Osteoblast (primary cell): ENCODE measurements around the gene CATSPERE. TPM values are rescaled to one million over a fixed set of nuclear protein-coding genes. Genes with fewer than 3 reads are reported as not detected.

Experiments
- DNase-seq: peaks from one replicate; pipeline ENCODE4 v3.0.0; 2011; ENCODE audit warnings: low spot score, mixed read lengths; ENCODE audit not compliant: insufficient read length; ENCODE audit errors: missing footprints
- H2AFZ ChIP-seq: 2 replicates; pipeline ENCODE4 v1.6.0; 2011; ENCODE audit warnings: mild to moderate bottlenecking, low read length
- H3K27ac ChIP-seq: 2 replicates; pipeline ENCODE4 v1.5.1; 2011; ENCODE audit warnings: mild to moderate bottlenecking, low read depth, low read length, moderate library complexity
- H3K27me3 ChIP-seq: 2 replicates; pipeline ENCODE4 v1.6.0; 2012; ENCODE audit warnings: mild to moderate bottlenecking, control low read depth, inconsistent platforms, low read length, moderate library complexity; ENCODE audit not compliant: insufficient read depth
- H3K36me3 ChIP-seq: 2 replicates; pipeline ENCODE4 v1.5.1; 2011; ENCODE audit warnings: mild to moderate bottlenecking, low read length, control low read depth, moderate library complexity; ENCODE audit not compliant: insufficient read depth
- H3K4me1 ChIP-seq: 2 replicates; pipeline ENCODE4 v1.5.1; 2011; ENCODE audit warnings: mild to moderate bottlenecking, low read length, control low read depth, moderate library complexity; ENCODE audit not compliant: insufficient read depth
- H3K4me2 ChIP-seq: 2 replicates; pipeline ENCODE4 v1.6.0; 2011; ENCODE audit warnings: mild to moderate bottlenecking, low read length; ENCODE audit not compliant: insufficient read depth
- H3K4me3 ChIP-seq: fragments of 200-600 bp; sonication (generic); 3 replicates; pipeline ENCODE4 v1.5.1; 2012; ENCODE audit warnings: mild to moderate bottlenecking, low read length, inconsistent platforms; ENCODE audit not compliant: insufficient read depth
- H3K79me2 ChIP-seq: 2 replicates; pipeline ENCODE4 v1.6.0; 2012; ENCODE audit warnings: mild to moderate bottlenecking, low read length, control low read depth, inconsistent platforms; ENCODE audit not compliant: insufficient read depth
- H3K9me3 ChIP-seq: 2 replicates; pipeline ENCODE4 v1.5.1; 2011; ENCODE audit warnings: low read depth, low read length, control low read depth
- H4K20me1 ChIP-seq: 2 replicates; pipeline ENCODE4 v1.6.0; 2012; ENCODE audit warnings: mild to moderate bottlenecking, low read length, control low read depth; ENCODE audit not compliant: insufficient read depth
- CTCF ChIP-seq: IDR thresholded peaks from 2 replicates; pipeline ENCODE4 v1.5.1; 2011; ENCODE audit warnings: mild to moderate bottlenecking, low read depth, low read length, moderate library complexity; ENCODE audit errors: extremely low read depth
- total RNA-seq: library from RNA; depleted of rRNA; stranded (reverse); fragments of >200 nt; gene quantifications from 2 replicates; pipeline ENCODE4 v1.2.3, GENCODE V29; 2012

The CATSPERE gene
- total RNA-seq, 1 donor = 1.4 TPM

GRCh38 chr1:244647819-244648218, 186.7 kb downstream of the CATSPERE start:
- Histone ChIP-seq H3K9me3 (no peaks in the 10 kb centered on the region), H3K27ac (no peak overlapping the region), H2AFZ (no peak overlapping the region), H3K36me3 (no peaks in the 10 kb centered on the region), H3K4me1 (no peaks in the 10 kb centered on the region), H3K4me2 (no peak overlapping the region), H3K4me3 (no peak overlapping the region), H3K79me2 (no peaks in the 10 kb centered on the region), H4K20me1 (no peaks in the 10 kb centered on the region), H3K27me3 (no peaks in the 10 kb centered on the region)
- no peak for TF ChIP-seq CTCF
- no peak for DNase-seq

GRCh38 chr1:244651956-244652622, 191.0 kb downstream of the CATSPERE start:
- Histone ChIP-seq H3K79me2 (peaks cover 39% of the 10 kb centered on the region), H3K9me3 (no peaks in the 10 kb centered on the region), H3K36me3 (peaks cover 3% of the 10 kb centered on the region), H3K27ac (peak overlapping the region; percentile 63), H3K4me3 (peak overlapping the region; percentile 90), H2AFZ (peak overlapping the region; percentile 94), H4K20me1 (peaks cover 27% of the 10 kb centered on the region), H3K4me1 (peaks cover 17% of the 10 kb centered on the region), H3K27me3 (no peaks in the 10 kb centered on the region), H3K4me2 (peak overlapping the region; percentile 100)
- TF ChIP-seq CTCF = no peak
- no peak for DNase-seq

- Histone ChIP-seq H3K4me1 (peaks cover 17% of the 10 kb centered on the region), H3K4me2 (peak within 1 kb of the TSS; percentile 100), H3K36me3 (peaks cover 7% of the 10 kb centered on the region), H3K9me3 (no peaks in the 10 kb centered on the region), H4K20me1 (peaks cover 32% of the 10 kb centered on the region), H3K79me2 (peaks cover 46% of the 10 kb centered on the region), H3K27me3 (no peaks in the 10 kb centered on the region), H3K4me3 (peak within 1 kb of the TSS; percentile 90), H2AFZ (peak within 1 kb of the TSS; percentile 94), H3K27ac (peak within 1 kb of the TSS; percentile 69)
- TF ChIP-seq CTCF = peak; percentile 27
- DNase-seq = peak; percentile 98
Measured at GRCh38 chr1:244652623-244653438, 191.8 kb downstream of the CATSPERE start, which contains the start of gene DESI2. Gene DESI2, plus strand, starts transcription at chr1:244653126. Its CDS starts 188 bp downstream, at chr1:244653314.

GRCh38 chr1:244653439-244654107, 192.5 kb downstream of the CATSPERE start:
- Histone ChIP-seq H3K4me3 (peak overlapping the region; percentile 90), H4K20me1 (peaks cover 32% of the 10 kb centered on the region), H3K4me1 (peaks cover 17% of the 10 kb centered on the region), H3K9me3 (no peaks in the 10 kb centered on the region), H3K27ac (peak overlapping the region; percentile 69), H2AFZ (peak overlapping the region; percentile 86), H3K79me2 (peaks cover 54% of the 10 kb centered on the region), H3K36me3 (peaks cover 7% of the 10 kb centered on the region), H3K27me3 (no peaks in the 10 kb centered on the region), H3K4me2 (peak overlapping the region; percentile 87)
- peak; percentile 85 for DNase-seq
- TF ChIP-seq CTCF = no peak
